GM19023 (cell line): ENCODE results near the gene UBN1.

Experiments used
- ATAC-seq: cut with Tn5 transposase; IDR thresholded peaks from one replicate; pipeline ENCODE4 v1.9.1; 2021; ENCODE audit warnings: mild to moderate bottlenecking, moderate library complexity; ENCODE audit not compliant: unreplicated experiment

Gene UBN1

GRCh38 chr16:4859900-4860255 lies 12.6 kb downstream of the UBN1 start:
- ATAC-seq: no peak

- ATAC-seq: no peak
Observed at GRCh38 chr16:4860727-4861342, 13.6 kb downstream of the UBN1 start.

- ATAC-seq: no peak
Observed at GRCh38 chr16:4862639-4863038, 15.4 kb downstream of the UBN1 start.

GRCh38 chr16:4864728-4865127 lies 17.4 kb downstream of the UBN1 start:
- ATAC-seq: no peak

GRCh38 chr16:4865231-4865860 lies 18.1 kb downstream of the UBN1 start:
- ATAC-seq: no peak

- no peak for ATAC-seq
Observed at GRCh38 chr16:4866586-4866985, 19.3 kb downstream of the UBN1 start.

GRCh38 chr16:4868026-4868425 lies 20.7 kb downstream of the UBN1 start:
- ATAC-seq: no peak

- ATAC-seq: no peak
Observed at GRCh38 chr16:4868535-4868934, 21.3 kb downstream of the UBN1 start.

- ATAC-seq: no peak
Observed at GRCh38 chr16:4869147-4869805, 22.0 kb downstream of the UBN1 start.

- no peak for ATAC-seq
Observed at GRCh38 chr16:4870138-4870671, 22.9 kb downstream of the UBN1 start.

GRCh38 chr16:4871071-4871470 lies 23.8 kb downstream of the UBN1 start:
- ATAC-seq: no peak

- no peak for ATAC-seq
Observed at GRCh38 chr16:4873091-4873490, 25.8 kb downstream of the UBN1 start.

- no peak for ATAC-seq
Observed at GRCh38 chr16:4874666-4875065, 27.4 kb downstream of the UBN1 start.

- ATAC-seq: no peak
Observed at GRCh38 chr16:4876646-4877379, 29.5 kb downstream of the UBN1 start.

GRCh38 chr16:4877380-4877685 lies 30.1 kb downstream of the UBN1 start:
- ATAC-seq: no peak

GRCh38 chr16:4879049-4879448 lies 31.8 kb downstream of the UBN1 start:
- no peak for ATAC-seq

- ATAC-seq: no peak
Observed at GRCh38 chr16:4880006-4880580, 32.8 kb downstream of the UBN1 start.

GRCh38 chr16:4882000-4882632 lies 34.8 kb downstream of the UBN1 start:
- ATAC-seq: no peak

- no peak for ATAC-seq
Observed at GRCh38 chr16:4882633-4883285, 35.5 kb downstream of the UBN1 start.

GRCh38 chr16:4883501-4883900 lies 36.2 kb downstream of the UBN1 start:
- ATAC-seq: no peak
